Measurements from ENCODE around the gene NUP107. TPM values are rescaled to one million over a fixed set of nuclear protein-coding genes. Genes with fewer than 3 reads are reported as not detected.

The NUP107 gene
- total RNA-seq, 2 experiments from 2014 or later, result 106 to 126 TPM

DNA sequence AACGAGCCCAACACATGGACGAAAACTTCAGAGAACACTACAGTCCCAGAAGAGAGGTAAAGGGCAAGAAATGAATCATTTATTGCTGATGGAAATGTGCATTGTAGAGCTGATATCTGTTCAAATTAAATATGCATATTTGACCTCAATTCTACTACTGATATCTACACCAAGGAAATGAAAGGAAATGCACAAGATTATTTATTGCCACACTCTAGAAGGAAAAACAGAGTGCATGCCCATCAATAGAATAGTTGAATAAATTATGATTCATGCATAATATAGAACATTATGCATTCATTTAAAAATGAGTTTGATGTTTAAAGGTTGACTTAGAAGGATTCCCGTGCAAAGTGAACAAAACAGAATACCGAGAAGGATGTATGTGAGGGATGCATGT, 15.6 kb upstream of the NUP107 start:
- H3K4me1 ChIP-seq (ENCODE audit: insufficient read depth, low read length, poor library complexity, severe bottlenecking), result peaks cover 18% of the 10 kb centered on the region
- H2AFZ ChIP-seq (ENCODE audit: low read length), result no peak overlapping the region
- no peak for DNase-seq (ENCODE audit: low spot score)
- CTCF ChIA-PET (ENCODE audit: unreplicated experiment), result no interaction called here
- intact Hi-C loops (cut with micrococcal nuclease; ENCODE audit: unreplicated experiment), result no loop called here
- no peaks in the 10 kb centered on the region for H3K9me3 ChIP-seq (ENCODE audit: low read length)
- H3K9me2 ChIP-seq (ENCODE audit: insufficient read depth, low read length), result no peaks in the 10 kb centered on the region
- H3K4me3 ChIP-seq (ENCODE audit: low read depth, low read length, poor library complexity, severe bottlenecking), result no peak overlapping the region
- POLR2A ChIA-PET, result interaction anchor here (0.6 kb wide), 1 partner anchor 1896 kb away, joined by 4 read pairs; no protein-coding TSS in a partner anchor
- H3K27ac ChIP-seq (ENCODE audit: low read depth, low read length, poor library complexity, severe bottlenecking), result no peak overlapping the region
- BruUV-seq (replicated peaks), result no TSS peak
- no peaks in the 10 kb centered on the region for H3K36me3 ChIP-seq (ENCODE audit: insufficient read depth, low read length)
- H4K20me1 ChIP-seq (ENCODE audit: insufficient read depth, low read length), result no peaks in the 10 kb centered on the region
- H3K4me2 ChIP-seq (ENCODE audit: low read length), result no peak overlapping the region
- H3K79me2 ChIP-seq (ENCODE audit: insufficient read depth, low read depth, low read length), result no peaks in the 10 kb centered on the region
- no peak for TF ChIP-seq EZH2phosphoT487 (IDR thresholded peaks at IDR 0.05; ENCODE audit: borderline replicate concordance, low read depth, low read length)
- TF ChIP-seq, protein P1, sequence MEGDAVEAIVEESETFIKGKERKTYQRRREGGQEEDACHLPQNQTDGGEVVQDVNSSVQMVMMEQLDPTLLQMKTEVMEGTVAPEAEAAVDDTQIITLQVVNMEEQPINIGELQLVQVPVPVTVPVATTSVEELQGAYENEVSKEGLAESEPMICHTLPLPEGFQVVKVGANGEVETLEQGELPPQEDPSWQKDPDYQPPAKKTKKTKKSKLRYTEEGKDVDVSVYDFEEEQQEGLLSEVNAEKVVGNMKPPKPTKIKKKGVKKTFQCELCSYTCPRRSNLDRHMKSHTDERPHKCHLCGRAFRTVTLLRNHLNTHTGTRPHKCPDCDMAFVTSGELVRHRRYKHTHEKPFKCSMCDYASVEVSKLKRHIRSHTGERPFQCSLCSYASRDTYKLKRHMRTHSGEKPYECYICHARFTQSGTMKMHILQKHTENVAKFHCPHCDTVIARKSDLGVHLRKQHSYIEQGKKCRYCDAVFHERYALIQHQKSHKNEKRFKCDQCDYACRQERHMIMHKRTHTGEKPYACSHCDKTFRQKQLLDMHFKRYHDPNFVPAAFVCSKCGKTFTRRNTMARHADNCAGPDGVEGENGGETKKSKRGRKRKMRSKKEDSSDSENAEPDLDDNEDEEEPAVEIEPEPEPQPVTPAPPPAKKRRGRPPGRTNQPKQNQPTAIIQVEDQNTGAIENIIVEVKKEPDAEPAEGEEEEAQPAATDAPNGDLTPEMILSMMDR (conservative IDR thresholded peaks at IDR 0.05; ENCODE audit: low read length), result no peak

DNA sequence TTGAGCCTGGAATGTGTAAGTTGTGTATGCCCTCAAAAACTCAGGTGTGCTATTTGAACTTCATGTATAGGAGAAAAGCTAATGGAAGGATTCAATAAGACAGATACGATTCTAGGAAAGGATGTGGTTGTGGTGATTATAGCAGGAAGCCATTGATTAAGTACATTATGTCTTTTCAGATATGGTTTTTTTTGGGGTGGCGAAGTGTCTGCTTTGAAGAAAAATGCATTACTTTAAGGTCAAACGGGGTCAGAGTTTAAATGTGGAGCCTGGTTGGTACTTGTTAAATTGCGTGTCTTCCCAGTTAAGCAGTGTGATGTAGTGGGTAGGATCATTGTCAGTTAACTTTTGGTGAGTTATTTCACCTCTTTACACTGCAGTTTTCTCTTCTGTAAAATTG, 13.0 kb upstream of the NUP107 start:
- no peaks in the 10 kb centered on the region for H3K9me2 ChIP-seq (ENCODE audit: insufficient read depth, low read length)
- H3K79me2 ChIP-seq (ENCODE audit: insufficient read depth, low read depth, low read length), result no peaks in the 10 kb centered on the region
- peaks cover 5% of the 10 kb centered on the region for H3K4me1 ChIP-seq (ENCODE audit: insufficient read depth, low read length, poor library complexity, severe bottlenecking)
- ChIA-PET POLR2A (no interaction called here), CTCF (ENCODE audit: unreplicated experiment) (no interaction called here)
- H3K36me3 ChIP-seq (ENCODE audit: insufficient read depth, low read length), result no peaks in the 10 kb centered on the region
- no peak for DNase-seq (ENCODE audit: low spot score)
- no peak overlapping the region for H3K27ac ChIP-seq (ENCODE audit: low read depth, low read length, poor library complexity, severe bottlenecking)
- intact Hi-C loops (cut with micrococcal nuclease; ENCODE audit: unreplicated experiment), result no loop called here
- no peak overlapping the region for H3K4me2 ChIP-seq (ENCODE audit: low read length)
- no peak for TF ChIP-seq EZH2phosphoT487 (IDR thresholded peaks at IDR 0.05; ENCODE audit: borderline replicate concordance, low read depth, low read length)
- H4K20me1 ChIP-seq (ENCODE audit: insufficient read depth, low read length), result no peaks in the 10 kb centered on the region
- no peak overlapping the region for H3K4me3 ChIP-seq (ENCODE audit: low read depth, low read length, poor library complexity, severe bottlenecking)
- H2AFZ ChIP-seq (ENCODE audit: low read length), result no peak overlapping the region
- no TSS peak for BruUV-seq (replicated peaks)
- no peaks in the 10 kb centered on the region for H3K9me3 ChIP-seq (ENCODE audit: low read length)

DNA sequence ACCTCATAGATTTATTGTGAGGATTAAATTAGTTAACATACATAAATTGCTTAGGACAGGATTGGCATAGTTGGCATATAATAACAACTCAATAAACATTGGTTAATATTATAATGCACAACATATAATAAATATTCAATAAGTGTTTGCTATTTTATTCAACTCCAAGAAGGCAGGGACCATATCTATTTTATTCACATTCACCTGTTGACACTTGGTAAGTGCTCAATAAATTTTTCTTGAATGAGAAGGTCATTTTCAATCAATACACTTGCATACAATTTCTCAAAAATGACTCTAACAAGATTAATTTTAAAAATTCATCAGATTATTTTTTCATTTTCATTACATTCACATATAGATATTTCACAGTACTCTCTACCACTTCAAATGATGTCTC, 12.4 kb upstream of the NUP107 start:
- H2AFZ ChIP-seq (ENCODE audit: low read length), result no peak overlapping the region
- H4K20me1 ChIP-seq (ENCODE audit: insufficient read depth, low read length), result no peaks in the 10 kb centered on the region
- H3K9me2 ChIP-seq (ENCODE audit: insufficient read depth, low read length), result no peaks in the 10 kb centered on the region
- intact Hi-C loops (cut with micrococcal nuclease; ENCODE audit: unreplicated experiment), result no loop called here
- H3K79me2 ChIP-seq (ENCODE audit: insufficient read depth, low read depth, low read length), result no peaks in the 10 kb centered on the region
- H3K9me3 ChIP-seq (ENCODE audit: low read length), result no peaks in the 10 kb centered on the region
- H3K36me3 ChIP-seq (ENCODE audit: insufficient read depth, low read length), result no peaks in the 10 kb centered on the region
- no peak overlapping the region for H3K27ac ChIP-seq (ENCODE audit: low read depth, low read length, poor library complexity, severe bottlenecking)
- BruUV-seq (replicated peaks), result no TSS peak
- CTCF ChIA-PET (ENCODE audit: unreplicated experiment), result no interaction called here
- no peak overlapping the region for H3K4me2 ChIP-seq (ENCODE audit: low read length)
- peaks cover 5% of the 10 kb centered on the region for H3K4me1 ChIP-seq (ENCODE audit: insufficient read depth, low read length, poor library complexity, severe bottlenecking)
- POLR2A ChIA-PET, result no interaction called here
- DNase-seq (ENCODE audit: low spot score), result no peak
- H3K4me3 ChIP-seq (ENCODE audit: low read depth, low read length, poor library complexity, severe bottlenecking), result no peak overlapping the region
- TF ChIP-seq, protein P1 (conservative IDR thresholded peaks at IDR 0.05; ENCODE audit: low read length), result no peak
- no peak for TF ChIP-seq EZH2phosphoT487 (IDR thresholded peaks at IDR 0.05; ENCODE audit: borderline replicate concordance, low read depth, low read length)

Data from OCI-LY7 (cell line).